GM23338 (cell line): ENCODE data around the gene OR5H14.

Experiments
- CREB1 ChIP-seq: fragments of 250-450 bp; sonication (Bioruptor Pico); IDR thresholded peaks from 2 replicates; pipeline ENCODE4 v1.5.0; 2020; ENCODE audit warnings: low read depth, mild to moderate bottlenecking, moderate library complexity
- EZH2 ChIP-seq: fragments of 200-600 bp; sonication (generic); IDR thresholded peaks from one replicate; pipeline ENCODE4 v1.8.0; 2017; ENCODE audit warnings: antibody characterized with exemption, mild to moderate bottlenecking, low read depth; ENCODE audit not compliant: unreplicated experiment
- EZH2phosphoT487 ChIP-seq: fragments of 200-600 bp; sonication (generic); IDR thresholded peaks from one replicate; pipeline ENCODE4 v1.8.1; 2018; ENCODE audit warnings: antibody characterized with exemption; ENCODE audit not compliant: unreplicated experiment
- JUNB ChIP-seq: IDR thresholded peaks from one replicate; pipeline ENCODE4 v1.6.1; 2016; ENCODE audit warnings: antibody characterized with exemption; ENCODE audit not compliant: unreplicated experiment
- NANOG ChIP-seq: IDR thresholded peaks from 2 replicates; pipeline ENCODE4 v1.6.1; 2016; ENCODE audit warnings: antibody characterized with exemption, borderline replicate concordance
- POLR2AphosphoS5 ChIP-seq: IDR thresholded peaks from 2 replicates; pipeline ENCODE4 v1.6.1; 2016; ENCODE audit warnings: antibody characterized with exemption, low read depth
- STAT1 ChIP-seq: IDR thresholded peaks from one replicate; pipeline ENCODE4 v1.6.1; 2016; ENCODE audit warnings: antibody characterized with exemption; ENCODE audit not compliant: unreplicated experiment
- ZNF331 ChIP-seq: fragments of 250-450 bp; sonication (Bioruptor Pico); IDR thresholded peaks from 2 replicates; pipeline ENCODE4 v1.5.0; 2020; ENCODE audit warnings: low read depth, mild to moderate bottlenecking, moderate library complexity
- TF ChIP-seq, protein P1 (sequence below), 2 experiments: fragments of 200-600 bp in 1 of 2; sonication (generic) in 1 of 2; conservative IDR thresholded peaks; 2 replicates each; pipeline versions ENCODE4 v1.5.1 to v1.6.1; 2016 to 2017; ENCODE audit warnings: antibody characterized with exemption in 2 of 2, low read depth in 2 of 2, mild to moderate bottlenecking in 2 of 2, moderate library complexity in 1 of 2
- TF ChIP-seq, protein P2 (sequence below): IDR thresholded peaks from one replicate; pipeline ENCODE4 v1.6.1; 2018; ENCODE audit warnings: antibody characterized with exemption; ENCODE audit not compliant: unreplicated experiment
- TF ChIP-seq, protein P3 (sequence below): IDR thresholded peaks from 2 replicates; pipeline ENCODE4 v1.6.1; 2016; ENCODE audit warnings: antibody characterized with exemption
- TF ChIP-seq, protein P4 (sequence below): fragments of 250-450 bp; sonication (Bioruptor Pico); IDR thresholded peaks from 2 replicates; pipeline ENCODE4 v1.5.0; 2020; ENCODE audit warnings: mild to moderate bottlenecking, moderate library complexity

DNA sequence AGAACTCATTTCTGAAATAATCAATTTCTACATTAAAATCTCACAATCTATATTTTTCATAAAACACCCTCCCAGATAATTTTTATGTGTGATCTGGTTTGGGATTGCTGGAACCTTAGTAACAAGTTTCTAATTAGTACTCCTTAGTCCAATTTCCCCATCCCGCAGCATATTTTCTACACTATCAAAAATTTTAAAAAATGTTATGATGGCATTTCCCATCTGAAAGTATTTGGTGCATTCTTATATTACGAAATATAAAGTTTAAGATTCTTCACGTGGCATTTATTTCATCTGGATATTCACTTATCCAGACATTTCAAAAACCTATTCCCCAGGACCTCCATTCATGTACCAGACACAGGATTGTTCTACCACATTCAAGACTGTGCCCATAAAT is 1.5 kb downstream of the OR5H14 start:
- TF ChIP-seq EZH2phosphoT487 = no peak
- TF ChIP-seq, protein P1, sequence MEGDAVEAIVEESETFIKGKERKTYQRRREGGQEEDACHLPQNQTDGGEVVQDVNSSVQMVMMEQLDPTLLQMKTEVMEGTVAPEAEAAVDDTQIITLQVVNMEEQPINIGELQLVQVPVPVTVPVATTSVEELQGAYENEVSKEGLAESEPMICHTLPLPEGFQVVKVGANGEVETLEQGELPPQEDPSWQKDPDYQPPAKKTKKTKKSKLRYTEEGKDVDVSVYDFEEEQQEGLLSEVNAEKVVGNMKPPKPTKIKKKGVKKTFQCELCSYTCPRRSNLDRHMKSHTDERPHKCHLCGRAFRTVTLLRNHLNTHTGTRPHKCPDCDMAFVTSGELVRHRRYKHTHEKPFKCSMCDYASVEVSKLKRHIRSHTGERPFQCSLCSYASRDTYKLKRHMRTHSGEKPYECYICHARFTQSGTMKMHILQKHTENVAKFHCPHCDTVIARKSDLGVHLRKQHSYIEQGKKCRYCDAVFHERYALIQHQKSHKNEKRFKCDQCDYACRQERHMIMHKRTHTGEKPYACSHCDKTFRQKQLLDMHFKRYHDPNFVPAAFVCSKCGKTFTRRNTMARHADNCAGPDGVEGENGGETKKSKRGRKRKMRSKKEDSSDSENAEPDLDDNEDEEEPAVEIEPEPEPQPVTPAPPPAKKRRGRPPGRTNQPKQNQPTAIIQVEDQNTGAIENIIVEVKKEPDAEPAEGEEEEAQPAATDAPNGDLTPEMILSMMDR (conservative IDR thresholded peaks at IDR 0.05; ENCODE audit: low read depth in 2 of 2) = no peak
- no peak for TF ChIP-seq EZH2
- TF ChIP-seq POLR2AphosphoS5 = no peak
- no peak for TF ChIP-seq CREB1 (CRISPR knock-in tag)
- no peak for TF ChIP-seq JUNB
- TF ChIP-seq STAT1 = no peak
- TF ChIP-seq, protein P2, sequence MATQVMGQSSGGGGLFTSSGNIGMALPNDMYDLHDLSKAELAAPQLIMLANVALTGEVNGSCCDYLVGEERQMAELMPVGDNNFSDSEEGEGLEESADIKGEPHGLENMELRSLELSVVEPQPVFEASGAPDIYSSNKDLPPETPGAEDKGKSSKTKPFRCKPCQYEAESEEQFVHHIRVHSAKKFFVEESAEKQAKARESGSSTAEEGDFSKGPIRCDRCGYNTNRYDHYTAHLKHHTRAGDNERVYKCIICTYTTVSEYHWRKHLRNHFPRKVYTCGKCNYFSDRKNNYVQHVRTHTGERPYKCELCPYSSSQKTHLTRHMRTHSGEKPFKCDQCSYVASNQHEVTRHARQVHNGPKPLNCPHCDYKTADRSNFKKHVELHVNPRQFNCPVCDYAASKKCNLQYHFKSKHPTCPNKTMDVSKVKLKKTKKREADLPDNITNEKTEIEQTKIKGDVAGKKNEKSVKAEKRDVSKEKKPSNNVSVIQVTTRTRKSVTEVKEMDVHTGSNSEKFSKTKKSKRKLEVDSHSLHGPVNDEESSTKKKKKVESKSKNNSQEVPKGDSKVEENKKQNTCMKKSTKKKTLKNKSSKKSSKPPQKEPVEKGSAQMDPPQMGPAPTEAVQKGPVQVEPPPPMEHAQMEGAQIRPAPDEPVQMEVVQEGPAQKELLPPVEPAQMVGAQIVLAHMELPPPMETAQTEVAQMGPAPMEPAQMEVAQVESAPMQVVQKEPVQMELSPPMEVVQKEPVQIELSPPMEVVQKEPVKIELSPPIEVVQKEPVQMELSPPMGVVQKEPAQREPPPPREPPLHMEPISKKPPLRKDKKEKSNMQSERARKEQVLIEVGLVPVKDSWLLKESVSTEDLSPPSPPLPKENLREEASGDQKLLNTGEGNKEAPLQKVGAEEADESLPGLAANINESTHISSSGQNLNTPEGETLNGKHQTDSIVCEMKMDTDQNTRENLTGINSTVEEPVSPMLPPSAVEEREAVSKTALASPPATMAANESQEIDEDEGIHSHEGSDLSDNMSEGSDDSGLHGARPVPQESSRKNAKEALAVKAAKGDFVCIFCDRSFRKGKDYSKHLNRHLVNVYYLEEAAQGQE = no peak
- TF ChIP-seq NANOG = no peak
- TF ChIP-seq, protein P3, sequence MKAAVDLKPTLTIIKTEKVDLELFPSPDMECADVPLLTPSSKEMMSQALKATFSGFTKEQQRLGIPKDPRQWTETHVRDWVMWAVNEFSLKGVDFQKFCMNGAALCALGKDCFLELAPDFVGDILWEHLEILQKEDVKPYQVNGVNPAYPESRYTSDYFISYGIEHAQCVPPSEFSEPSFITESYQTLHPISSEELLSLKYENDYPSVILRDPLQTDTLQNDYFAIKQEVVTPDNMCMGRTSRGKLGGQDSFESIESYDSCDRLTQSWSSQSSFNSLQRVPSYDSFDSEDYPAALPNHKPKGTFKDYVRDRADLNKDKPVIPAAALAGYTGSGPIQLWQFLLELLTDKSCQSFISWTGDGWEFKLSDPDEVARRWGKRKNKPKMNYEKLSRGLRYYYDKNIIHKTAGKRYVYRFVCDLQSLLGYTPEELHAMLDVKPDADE = no peak
- TF ChIP-seq, protein P4, sequence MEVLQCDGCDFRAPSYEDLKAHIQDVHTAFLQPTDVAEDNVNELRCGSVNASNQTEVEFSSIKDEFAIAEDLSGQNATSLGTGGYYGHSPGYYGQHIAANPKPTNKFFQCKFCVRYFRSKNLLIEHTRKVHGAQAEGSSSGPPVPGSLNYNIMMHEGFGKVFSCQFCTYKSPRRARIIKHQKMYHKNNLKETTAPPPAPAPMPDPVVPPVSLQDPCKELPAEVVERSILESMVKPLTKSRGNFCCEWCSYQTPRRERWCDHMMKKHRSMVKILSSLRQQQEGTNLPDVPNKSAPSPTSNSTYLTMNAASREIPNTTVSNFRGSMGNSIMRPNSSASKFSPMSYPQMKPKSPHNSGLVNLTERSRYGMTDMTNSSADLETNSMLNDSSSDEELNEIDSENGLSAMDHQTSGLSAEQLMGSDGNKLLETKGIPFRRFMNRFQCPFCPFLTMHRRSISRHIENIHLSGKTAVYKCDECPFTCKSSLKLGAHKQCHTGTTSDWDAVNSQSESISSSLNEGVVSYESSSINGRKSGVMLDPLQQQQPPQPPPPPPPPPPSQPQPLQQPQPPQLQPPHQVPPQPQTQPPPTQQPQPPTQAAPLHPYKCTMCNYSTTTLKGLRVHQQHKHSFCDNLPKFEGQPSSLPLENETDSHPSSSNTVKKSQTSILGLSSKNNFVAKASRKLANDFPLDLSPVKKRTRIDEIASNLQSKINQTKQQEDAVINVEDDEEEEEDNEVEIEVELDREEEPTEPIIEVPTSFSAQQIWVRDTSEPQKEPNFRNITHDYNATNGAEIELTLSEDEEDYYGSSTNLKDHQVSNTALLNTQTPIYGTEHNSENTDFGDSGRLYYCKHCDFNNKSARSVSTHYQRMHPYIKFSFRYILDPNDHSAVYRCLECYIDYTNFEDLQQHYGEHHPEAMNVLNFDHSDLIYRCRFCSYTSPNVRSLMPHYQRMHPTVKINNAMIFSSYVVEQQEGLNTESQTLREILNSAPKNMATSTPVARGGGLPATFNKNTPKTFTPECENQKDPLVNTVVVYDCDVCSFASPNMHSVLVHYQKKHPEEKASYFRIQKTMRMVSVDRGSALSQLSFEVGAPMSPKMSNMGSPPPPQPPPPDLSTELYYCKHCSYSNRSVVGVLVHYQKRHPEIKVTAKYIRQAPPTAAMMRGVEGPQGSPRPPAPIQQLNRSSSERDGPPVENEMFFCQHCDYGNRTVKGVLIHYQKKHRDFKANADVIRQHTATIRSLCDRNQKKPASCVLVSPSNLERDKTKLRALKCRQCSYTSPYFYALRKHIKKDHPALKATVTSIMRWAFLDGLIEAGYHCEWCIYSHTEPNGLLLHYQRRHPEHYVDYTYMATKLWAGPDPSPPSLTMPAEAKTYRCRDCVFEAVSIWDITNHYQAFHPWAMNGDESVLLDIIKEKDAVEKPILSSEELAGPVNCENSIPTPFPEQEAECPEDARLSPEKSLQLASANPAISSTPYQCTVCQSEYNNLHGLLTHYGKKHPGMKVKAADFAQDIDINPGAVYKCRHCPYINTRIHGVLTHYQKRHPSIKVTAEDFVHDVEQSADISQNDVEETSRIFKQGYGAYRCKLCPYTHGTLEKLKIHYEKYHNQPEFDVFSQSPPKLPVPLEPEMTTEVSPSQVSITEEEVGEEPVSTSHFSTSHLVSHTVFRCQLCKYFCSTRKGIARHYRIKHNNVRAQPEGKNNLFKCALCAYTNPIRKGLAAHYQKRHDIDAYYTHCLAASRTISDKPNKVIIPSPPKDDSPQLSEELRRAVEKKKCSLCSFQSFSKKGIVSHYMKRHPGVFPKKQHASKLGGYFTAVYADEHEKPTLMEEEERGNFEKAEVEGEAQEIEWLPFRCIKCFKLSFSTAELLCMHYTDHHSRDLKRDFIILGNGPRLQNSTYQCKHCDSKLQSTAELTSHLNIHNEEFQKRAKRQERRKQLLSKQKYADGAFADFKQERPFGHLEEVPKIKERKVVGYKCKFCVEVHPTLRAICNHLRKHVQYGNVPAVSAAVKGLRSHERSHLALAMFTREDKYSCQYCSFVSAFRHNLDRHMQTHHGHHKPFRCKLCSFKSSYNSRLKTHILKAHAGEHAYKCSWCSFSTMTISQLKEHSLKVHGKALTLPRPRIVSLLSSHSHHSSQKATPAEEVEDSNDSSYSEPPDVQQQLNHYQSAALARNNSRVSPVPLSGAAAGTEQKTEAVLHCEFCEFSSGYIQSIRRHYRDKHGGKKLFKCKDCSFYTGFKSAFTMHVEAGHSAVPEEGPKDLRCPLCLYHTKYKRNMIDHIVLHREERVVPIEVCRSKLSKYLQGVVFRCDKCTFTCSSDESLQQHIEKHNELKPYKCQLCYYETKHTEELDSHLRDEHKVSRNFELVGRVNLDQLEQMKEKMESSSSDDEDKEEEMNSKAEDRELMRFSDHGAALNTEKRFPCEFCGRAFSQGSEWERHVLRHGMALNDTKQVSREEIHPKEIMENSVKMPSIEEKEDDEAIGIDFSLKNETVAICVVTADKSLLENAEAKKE (CRISPR knock-in tag) = no peak
- TF ChIP-seq ZNF331 = no peak
